Panc1 (cell line): Measurements from ENCODE around the gene DDX41.

Experiments
- CTCF ChIP-seq: fragments of 450-650 bp; IDR thresholded peaks from 2 replicates; pipeline ENCODE4 v1.5.1; 2017; ENCODE audit warnings: mild to moderate bottlenecking
- TCF7L2 ChIP-seq: IDR thresholded peaks from 2 replicates; pipeline ENCODE4 v1.6.1; 2011; ENCODE audit warnings: mild to moderate bottlenecking, low read depth, low read length, inconsistent platforms

GRCh38 chr5:177482359-177482795 is 34.4 kb downstream of the DDX41 start:
- TF ChIP-seq CTCF (no peak), TCF7L2 (no peak)
